WI38 (cell line): Measurements from ENCODE around the gene CCDC71.

Experiments used
- H3K4me3 ChIP-seq: 2 replicates; pipeline ENCODE4 v1.5.1; 2011; ENCODE audit warnings: low read depth, mild to moderate bottlenecking, control low read depth, low read length
- CTCF ChIP-seq: IDR thresholded peaks from 2 replicates; pipeline ENCODE4 v1.5.1; 2012; ENCODE audit warnings: low read depth, mild to moderate bottlenecking, control low read depth, low read length

The CCDC71 gene

GRCh38 chr3:49175530-49175929 is 9.4 kb upstream of the CCDC71 start:
- TF ChIP-seq CTCF = no peak
- no peak overlapping the region for H3K4me3 ChIP-seq

- H3K4me3 ChIP-seq = no peak overlapping the region
- TF ChIP-seq CTCF = no peak
Observed at GRCh38 chr3:49174397-49174985, 8.4 kb upstream of the CCDC71 start.

- no peak overlapping the region for H3K4me3 ChIP-seq
- TF ChIP-seq CTCF = no peak
Observed at GRCh38 chr3:49173792-49174170, 7.7 kb upstream of the CCDC71 start.

- TF ChIP-seq CTCF = no peak
- H3K4me3 ChIP-seq = no peak overlapping the region
Observed at GRCh38 chr3:49173116-49173791, 7.1 kb upstream of the CCDC71 start.

- H3K4me3 ChIP-seq = peak overlapping the region; percentile 85
- TF ChIP-seq CTCF = no peak
Observed at GRCh38 chr3:49172551-49173041, 6.5 kb upstream of the CCDC71 start.

GRCh38 chr3:49171775-49172500 is 5.8 kb upstream of the CCDC71 start:
- H3K4me3 ChIP-seq = peak overlapping the region; percentile 85
- no peak for TF ChIP-seq CTCF
